Measurements from ENCODE around the gene NCOR2. TPM values are rescaled to one million over a fixed set of nuclear protein-coding genes. Genes with fewer than 3 reads are reported as not detected.
A peak's percentile ranks its signal among the peaks of the same experiment; 100 is the strongest.

The NCOR2 gene
- total and polyA plus RNA-seq, 2 of the 4 experiments (the other 2 are of a cell fraction), result 12.9 to 40.8 TPM

DNA sequence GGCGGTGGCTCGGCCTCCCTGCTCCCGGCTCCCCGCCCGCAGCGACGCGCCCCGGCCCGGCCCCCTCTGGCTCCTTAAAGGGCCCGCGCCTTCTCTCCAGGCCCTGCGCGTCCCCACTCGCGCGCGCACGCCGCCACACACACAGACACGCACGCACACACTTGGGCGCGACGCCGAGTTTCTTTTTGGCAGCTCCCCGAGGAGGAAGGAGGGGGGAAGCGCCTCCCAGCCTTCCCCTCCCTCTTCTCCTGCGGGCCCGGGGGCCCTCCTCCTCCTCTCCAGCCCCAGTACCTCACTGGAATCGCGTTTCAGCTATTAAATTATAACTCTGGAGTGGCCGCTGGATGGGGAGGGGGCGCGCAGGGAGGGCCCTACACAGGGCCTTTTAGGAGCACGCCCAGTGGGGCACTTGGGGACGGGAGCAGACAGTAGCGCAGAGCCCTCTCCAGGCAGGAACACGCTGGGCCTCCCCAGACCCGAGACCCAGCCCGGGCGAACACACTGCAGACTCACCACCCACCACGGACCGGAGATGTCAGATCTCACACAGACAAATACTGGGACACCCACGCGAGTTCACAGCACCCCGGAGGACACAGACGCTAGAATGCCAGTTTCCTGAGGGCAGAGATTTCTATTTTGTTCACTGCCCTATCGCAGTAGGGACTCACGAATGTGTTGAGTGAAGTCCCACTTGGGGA, 411 bp upstream of the NCOR2 start (continued):
- TF ChIP-seq CHD1 (IDR thresholded peaks at IDR 0.05; ENCODE audit: low read depth, low read length) (no peak), MAZ (IDR thresholded peaks at IDR 0.05; ENCODE audit: borderline replicate concordance, low read depth, low read length) (peak; percentile 96)

GRCh38 chr12:124566161-124566996, 1.0 kb downstream of the NCOR2 start:
- H2AK9ac ChIP-seq (replicated peaks; ENCODE audit: low read depth, low read length, poor library complexity), result peak overlapping the region; percentile 99
- H4K91ac ChIP-seq (ENCODE audit: insufficient read depth, low read depth, low read length), result peak overlapping the region; percentile 52; the same call in 1 of the 2 replicates
- DNase-seq, result peak; percentile 66
- peak overlapping the region; percentile 95 for H3K4ac ChIP-seq (ENCODE audit: low read depth, low read length)
- TF ChIP-seq RAD21 (IDR thresholded peaks at IDR 0.05; ENCODE audit: low read length), result 0 out of 2 replicates have a peak, but pooled peaks have one; percentile 5
- TF ChIP-seq CTCF (conservative IDR thresholded peaks at IDR 0.05; ENCODE audit: low read depth, low read length), result 0 out of 2 replicates have a peak, but pooled peaks have one; percentile 1
- TF ChIP-seq, protein P1, sequence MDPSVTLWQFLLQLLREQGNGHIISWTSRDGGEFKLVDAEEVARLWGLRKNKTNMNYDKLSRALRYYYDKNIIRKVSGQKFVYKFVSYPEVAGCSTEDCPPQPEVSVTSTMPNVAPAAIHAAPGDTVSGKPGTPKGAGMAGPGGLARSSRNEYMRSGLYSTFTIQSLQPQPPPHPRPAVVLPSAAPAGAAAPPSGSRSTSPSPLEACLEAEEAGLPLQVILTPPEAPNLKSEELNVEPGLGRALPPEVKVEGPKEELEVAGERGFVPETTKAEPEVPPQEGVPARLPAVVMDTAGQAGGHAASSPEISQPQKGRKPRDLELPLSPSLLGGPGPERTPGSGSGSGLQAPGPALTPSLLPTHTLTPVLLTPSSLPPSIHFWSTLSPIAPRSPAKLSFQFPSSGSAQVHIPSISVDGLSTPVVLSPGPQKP (IDR thresholded peaks at IDR 0.05; ENCODE audit: borderline replicate concordance, low read depth, low read length), result no peak
- no peak for TF ChIP-seq NFE2L2 (IDR thresholded peaks at IDR 0.05; ENCODE audit: low read depth, low read length)
- peak; percentile 49; the same call in 1 of the 2 replicates for TF ChIP-seq MAZ (IDR thresholded peaks at IDR 0.05; ENCODE audit: borderline replicate concordance, low read depth, low read length)
- no peak for TF ChIP-seq CEBPB (IDR thresholded peaks at IDR 0.05; ENCODE audit: low read depth, low read length)
- TF ChIP-seq, protein P2, sequence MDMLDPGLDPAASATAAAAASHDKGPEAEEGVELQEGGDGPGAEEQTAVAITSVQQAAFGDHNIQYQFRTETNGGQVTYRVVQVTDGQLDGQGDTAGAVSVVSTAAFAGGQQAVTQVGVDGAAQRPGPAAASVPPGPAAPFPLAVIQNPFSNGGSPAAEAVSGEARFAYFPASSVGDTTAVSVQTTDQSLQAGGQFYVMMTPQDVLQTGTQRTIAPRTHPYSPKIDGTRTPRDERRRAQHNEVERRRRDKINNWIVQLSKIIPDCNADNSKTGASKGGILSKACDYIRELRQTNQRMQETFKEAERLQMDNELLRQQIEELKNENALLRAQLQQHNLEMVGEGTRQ (IDR thresholded peaks at IDR 0.05; ENCODE audit: low read depth, low read length), result no peak
- TF ChIP-seq POLR2A (IDR thresholded peaks at IDR 0.05; ENCODE audit: low read depth, low read length), result no peak; the same call in none of the 2 replicates
- H3K27ac ChIP-seq (ENCODE audit: insufficient read depth, low read length), result peak overlapping the region; percentile 93
- H3K27me3 ChIP-seq (ENCODE audit: control insufficient read depth, insufficient read depth, low read length), result no peaks in the 10 kb centered on the region
- H3K9ac ChIP-seq (ENCODE audit: low read depth, low read length), result peak overlapping the region; percentile 95
- peak overlapping the region; percentile 45; the same call in 1 of the 2 replicates for H2BK120ac ChIP-seq (ENCODE audit: low read depth, low read length)
- no peak overlapping the region; the same call in 1 of the 2 replicates for H4K5ac ChIP-seq (ENCODE audit: low read depth, low read length)
- H3K9me3 ChIP-seq (ENCODE audit: control insufficient read depth, insufficient read depth, low read length), result no peaks in the 10 kb centered on the region
- H3K9me1 ChIP-seq (ENCODE audit: insufficient read depth, low read length), result peaks cover 7% of the 10 kb centered on the region; the same call in 1 of the 2 replicates
- H3K14ac ChIP-seq (replicated peaks; ENCODE audit: low read depth, low read length), result peak overlapping the region; percentile 90
- peak overlapping the region; percentile 97 for H3K4me2 ChIP-seq (ENCODE audit: low read depth, low read length)
- H3K36me3 ChIP-seq (ENCODE audit: control insufficient read depth, insufficient read depth, low read length), result no peaks in the 10 kb centered on the region
- ATAC-seq (ENCODE audit: low read depth), result peak; percentile 68
- H4K20me1 ChIP-seq (ENCODE audit: insufficient read depth, low read length), result peaks cover 54% of the 10 kb centered on the region
- peak overlapping the region; percentile 92 for H2AFZ ChIP-seq (replicated peaks; ENCODE audit: low read length, poor library complexity)
- peak overlapping the region; percentile 53 for H3K18ac ChIP-seq (ENCODE audit: low read depth, low read length)
- H2BK20ac ChIP-seq (ENCODE audit: low read depth, low read length), result no peak overlapping the region
- H3K79me1 ChIP-seq (ENCODE audit: low read depth in 1 of 2, low read length in 2 of 2), result peaks cover 11 to 44% of the 10 kb centered on the region in 2 experiments
- in situ Hi-C loops (cut with MboI; ENCODE audit: low sequenced_read_pairs), result loop anchor here (5.0 to 10.0 kb wide), 2 partner anchors 182 to 201 kb away; no protein-coding TSS in a partner anchor
- H3K4me1 ChIP-seq (ENCODE audit: control insufficient read depth, insufficient read depth, low read length), result peaks cover 23% of the 10 kb centered on the region
- ChIA-PET CTCF (no interaction called here), POLR2A (ENCODE audit: unreplicated experiment) (no interaction called here)
- peak overlapping the region; percentile 78 for H3K4me3 ChIP-seq (ENCODE audit: insufficient read depth, low read depth, low read length)
- peak overlapping the region; percentile 87 for H2BK5ac ChIP-seq (ENCODE audit: low read depth, low read length, poor library complexity, severe bottlenecking)
- intact Hi-C loops (cut with micrococcal nuclease), result loop anchor here (2.0 to 5.0 kb wide), 6 partner anchors 48 to 181 kb away; no protein-coding TSS in a partner anchor
- H2AK5ac ChIP-seq (ENCODE audit: low read depth, low read length), result peak overlapping the region; percentile 86
- WGBS, 2 experiments (ENCODE audit: extremely low coverage in 2 of 2, insufficient read length in 1 of 2), result 0% methylated on average over 19 of the region's 56 CpGs; no CpG with 5 or more reads in 1 of the 2 experiments
- peak overlapping the region; percentile 76; the same call in 1 of the 2 replicates for H3K23ac ChIP-seq (ENCODE audit: low read depth, low read length)
- H2BK15ac ChIP-seq (ENCODE audit: low read depth, low read length), result no peak overlapping the region; the same call in 2 of the 3 replicates
- H3K56ac ChIP-seq (ENCODE audit: extremely low read depth, insufficient read depth, low read length), result peak overlapping the region; percentile 39; the same call in 1 of the 2 replicates
- no TSS peak for BruUV-seq (replicated peaks)
- dilution Hi-C loops (cut with HindIII; ENCODE audit: low sequenced_read_pairs, unreplicated experiment), result no loop called here
- H4K8ac ChIP-seq (ENCODE audit: low read depth in 2 of 2, low read length in 2 of 2), result peak overlapping the region in 1 of 2 experiments; percentile 69; a peak in 1 of 4 replicates

Data from IMR-90 (cell line).